Panc1 (cell line): Measurements from ENCODE around the gene LMCD1. TPM values are rescaled to one million over a fixed set of nuclear protein-coding genes. Genes with fewer than 3 reads are reported as not detected.

Source experiments
- ATAC-seq: fragments of 200-7000 bp; cut with Tn5 transposase; 2 replicates; pipeline ENCODE4 v1.9.1; 2020; ENCODE audit warnings: mild to moderate bottlenecking, moderate library complexity
- BruUV-seq: library from RNA; stranded (reverse); fragments of 400-500 nt; replicated peaks from 2 replicates; lab custom pipeline; 2021; lab: Mats Ljungman, UMichigan
- CTCF ChIA-PET: fragments of 300-600 bp; sonication (Branson Sonifier 250); formaldehyde crosslinking; loops from one replicate; lab custom pipeline; 2022; ENCODE audit warnings: antibody characterized with exemption; lab: Charles Lee
- POLR2A ChIA-PET: fragments of 300-600 bp; sonication (Branson Sonifier 250); formaldehyde crosslinking; loops from one replicate; lab custom pipeline; 2022; ENCODE audit warnings: antibody characterized with exemption; lab: Charles Lee
- DNase-seq: peaks from one replicate; pipeline ENCODE4 v3.0.0-alpha.2; 2010; ENCODE audit warnings: low read depth, low spot score
- H3K27ac ChIP-seq: 2 replicates; pipeline ENCODE4 v1.5.1; 2011; ENCODE audit warnings: mild to moderate bottlenecking, low read length, inconsistent platforms
- H3K27me3 ChIP-seq: fragments of 200-500 bp; sonication (Bioruptor generic); 2 replicates; pipeline ENCODE4 v1.6.0; 2014; ENCODE audit warnings: low read length, inconsistent platforms; ENCODE audit not compliant: control insufficient read depth, insufficient read depth
- H3K36me3 ChIP-seq: fragments of 200-500 bp; sonication (Bioruptor generic); 2 replicates; pipeline ENCODE4 v1.5.1; 2014; ENCODE audit warnings: inconsistent platforms, mild to moderate bottlenecking, low read length, moderate library complexity; ENCODE audit not compliant: control insufficient read depth, insufficient read depth
- H3K4me1 ChIP-seq: 2 replicates; pipeline ENCODE4 v1.5.1; 2011; ENCODE audit warnings: inconsistent platforms, mild to moderate bottlenecking, low read length, moderate library complexity; ENCODE audit not compliant: control insufficient read depth, insufficient read depth
- H3K4me3 ChIP-seq, 2 experiments: 2 replicates each; pipeline ENCODE4 v1.5.1; 2011 to 2012; ENCODE audit warnings: low read depth in 2 of 2, low read length in 2 of 2, mild to moderate bottlenecking in 2 of 2, inconsistent platforms in 1 of 2, moderate library complexity in 1 of 2
- H3K9me3 ChIP-seq: fragments of 200-500 bp; sonication (Bioruptor generic); 2 replicates; pipeline ENCODE4 v1.5.1; 2014; ENCODE audit warnings: low read depth, mild to moderate bottlenecking, inconsistent platforms, low read length, moderate library complexity; ENCODE audit not compliant: control insufficient read depth, insufficient read depth
- CTCF ChIP-seq: fragments of 450-650 bp; IDR thresholded peaks from 2 replicates; pipeline ENCODE4 v1.5.1; 2017; ENCODE audit warnings: mild to moderate bottlenecking
- POLR2AphosphoS5 ChIP-seq: IDR thresholded peaks from 2 replicates; pipeline ENCODE4 v1.6.1; 2012; ENCODE audit warnings: mild to moderate bottlenecking, low read depth, low read length, moderate library complexity
- REST ChIP-seq, 2 experiments: IDR thresholded peaks; 2 replicates each; pipeline ENCODE4 v1.6.1; 2011 to 2012; ENCODE audit warnings: low read depth in 2 of 2, control low read depth in 1 of 2, low read length in 1 of 2, mild to moderate bottlenecking in 1 of 2, moderate library complexity in 1 of 2; ENCODE audit not compliant: insufficient read depth in 1 of 2
- SIN3A ChIP-seq: IDR thresholded peaks from 2 replicates; pipeline ENCODE4 v1.6.1; 2012; ENCODE audit warnings: low read depth, mild to moderate bottlenecking, low read length, moderate library complexity, borderline replicate concordance; ENCODE audit not compliant: insufficient read depth
- TCF7L2 ChIP-seq: IDR thresholded peaks from 2 replicates; pipeline ENCODE4 v1.6.1; 2011; ENCODE audit warnings: mild to moderate bottlenecking, low read depth, low read length, inconsistent platforms
- in situ Hi-C: cut with HindIII; loops from 2 replicates; pipeline ENCODE4 v1.10.0; 2016; ENCODE audit warnings: low sequenced_read_pairs, low pct_unique_long_range_greater_than_20kb
- intact Hi-C: fragments of 100-400 bp; cut with micrococcal nuclease; formaldehyde crosslinking; loops from one replicate; pipeline ENCODE4 v1.10.0; 2022; ENCODE audit not compliant: unreplicated experiment
- total RNA-seq: library from RNA; stranded (reverse); gene quantifications from one replicate; pipeline ENCODE4 v1.2.1, GENCODE V29; 2021; ENCODE audit not compliant: unreplicated experiment

Gene LMCD1
- total RNA-seq, 1 experiment from 2014 or later, result 24.8 TPM

GRCh38 chr3:8610951-8611350, 109.3 kb downstream of the LMCD1 start:
- POLR2A ChIA-PET, result no interaction called here
- BruUV-seq, result no TSS peak

GRCh38 chr3:8617921-8618320, 116.3 kb downstream of the LMCD1 start:
- no peaks in the 10 kb centered on the region for H3K27me3 ChIP-seq
- POLR2A ChIA-PET, result no interaction called here
- H3K4me1 ChIP-seq, result no peaks in the 10 kb centered on the region
- intact Hi-C loops, result no loop called here
- TF ChIP-seq SIN3A, result no peak
- no peak for TF ChIP-seq CTCF
- no peak for TF ChIP-seq TCF7L2
- TF ChIP-seq POLR2AphosphoS5, result no peak
- no peak for TF ChIP-seq REST (IDR thresholded peaks at IDR 0.05; ENCODE audit: insufficient read depth in 1 of 2, low read depth in 2 of 2, low read length in 1 of 2)
- DNase-seq (no peak), ATAC-seq (no peak)
- CTCF ChIA-PET, result no interaction called here
- no peaks in the 10 kb centered on the region for H3K9me3 ChIP-seq
- no TSS peak for BruUV-seq
- no peaks in the 10 kb centered on the region for H3K36me3 ChIP-seq
- in situ Hi-C loops, result no loop called here
- no peak overlapping the region for H3K27ac ChIP-seq
- H3K4me3 ChIP-seq, result no peak overlapping the region

More at GRCh38 chr3:8610951-8611350, 109.3 kb downstream of the LMCD1 start:
- in situ Hi-C loops, result no loop called here
- TF ChIP-seq TCF7L2, result no peak
- no peak for TF ChIP-seq SIN3A
- no peak for TF ChIP-seq POLR2AphosphoS5
- no peak for TF ChIP-seq CTCF
- no peak for TF ChIP-seq REST (IDR thresholded peaks at IDR 0.05; ENCODE audit: insufficient read depth in 1 of 2, low read depth in 2 of 2, low read length in 1 of 2)
- intact Hi-C loops, result no loop called here
- Histone ChIP-seq H3K4me1 (no peaks in the 10 kb centered on the region), H3K36me3 (no peaks in the 10 kb centered on the region), H3K27me3 (no peaks in the 10 kb centered on the region), H3K9me3 (no peaks in the 10 kb centered on the region), H3K27ac (no peak overlapping the region), H3K4me3 (no peak overlapping the region)
- DNase-seq, result no peak
- no peak for ATAC-seq
- CTCF ChIA-PET, result no interaction called here
